Mammary epithelial cell (primary cell): ENCODE measurements around the gene TMEM106C.

Source experiments
- CTCF ChIP-seq, 2 donors: IDR thresholded peaks in 1 of 2; conservative IDR thresholded peaks in 1 of 2; 2 replicates each; pipeline ENCODE4 v1.5.1; 2011 to 2012; ENCODE audit warnings: inconsistent platforms in 2 of 2, low read length in 2 of 2, mild to moderate bottlenecking in 2 of 2, control low read depth in 1 of 2, low read depth in 1 of 2; ENCODE audit not compliant: insufficient read depth in 1 of 2; ENCODE audit errors: extremely low read depth in 1 of 2
- EZH2 ChIP-seq: IDR thresholded peaks from 2 replicates; pipeline ENCODE4 v1.6.1; 2012; ENCODE audit warnings: low read length, inconsistent platforms, borderline replicate concordance

GRCh38 chr12:47939009-47939601 lies 24.3 kb upstream of the TMEM106C start:
- no peak for TF ChIP-seq CTCF (conservative IDR thresholded peaks at IDR 0.05 in 1 of 2, IDR thresholded peaks at IDR 0.05 in 1 of 2; ENCODE audit: extremely low read depth in 1 of 2, insufficient read depth in 1 of 2, low read depth in 1 of 2, low read length in 2 of 2)
- no peak for TF ChIP-seq EZH2
